Fibroblast of lung (primary cell): ENCODE data around the gene RPS6KA2.

ENCODE experiments used
- CTCF ChIP-seq, 2 donors: IDR thresholded peaks in 1 of 2; conservative IDR thresholded peaks in 1 of 2; 1 replicate in 1 of 2; 2 replicates in 1 of 2; pipeline ENCODE4 v1.5.1; 2011 to 2012; ENCODE audit warnings: low read length in 2 of 2, control low read depth in 1 of 2, inconsistent platforms in 1 of 2, low read depth in 1 of 2, mild to moderate bottlenecking in 1 of 2
- EZH2 ChIP-seq: IDR thresholded peaks from 2 replicates; pipeline ENCODE4 v1.5.1; 2012; ENCODE audit warnings: low read length, control low read depth, mild to moderate bottlenecking; ENCODE audit errors: missing control alignments

GRCh38 chr6:166514196-166514595 is 112.9 kb downstream of the RPS6KA2 start:
- peak in 1 of 2 donors; percentile 17 for TF ChIP-seq CTCF (conservative IDR thresholded peaks at IDR 0.05 in 1 of 2, IDR thresholded peaks at IDR 0.05 in 1 of 2; ENCODE audit: low read depth in 1 of 2, low read length in 2 of 2)
- no peak for TF ChIP-seq EZH2
